ENCODE measurements around the gene GLRA3. TPM values are rescaled to one million over a fixed set of nuclear protein-coding genes. Genes with fewer than 3 reads are reported as not detected.

Gene GLRA3
- polyA plus RNA-seq, 3 donors = not detected

DNA sequence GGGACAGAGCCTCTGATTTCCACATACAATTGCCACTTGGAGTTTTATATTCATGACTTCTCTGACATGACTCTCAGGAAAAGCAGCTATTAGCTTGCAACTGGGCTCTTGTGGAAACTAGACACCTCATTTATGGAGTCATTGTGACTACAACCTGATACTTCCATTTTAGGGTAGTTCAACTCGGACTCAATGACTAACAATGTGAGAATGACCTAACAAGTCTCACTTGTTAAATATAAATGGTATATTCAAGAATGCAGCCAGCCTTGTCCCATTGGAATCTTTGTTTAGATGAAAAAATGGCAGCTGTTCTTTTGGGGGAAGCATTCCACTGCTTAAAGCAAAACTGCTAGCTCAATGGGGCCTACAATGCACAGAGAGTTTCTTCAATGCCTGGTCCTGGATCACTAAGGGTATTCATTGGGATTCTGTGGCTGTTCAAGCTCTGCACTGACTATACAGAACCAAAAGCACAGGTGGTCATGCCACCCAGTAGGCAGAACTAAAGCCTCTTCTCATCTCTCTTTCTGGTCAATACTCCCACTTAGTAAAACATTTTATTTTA lies 36.5 kb upstream of the GLRA3 start:
- Histone ChIP-seq H3K4me3 (replicated peaks in 1 of 3; ENCODE audit: low read depth in 2 of 3, low read length in 3 of 3) (no peak overlapping the region), H4K20me1 (ENCODE audit: insufficient read depth, low read length) (no peaks in the 10 kb centered on the region), H3K36me3 (replicated peaks in 1 of 2; ENCODE audit: control insufficient read depth in 1 of 2, insufficient read depth in 2 of 2, low read length in 2 of 2) (no peaks in the 10 kb centered on the region), H3K79me2 (ENCODE audit: insufficient read depth, low read length) (no peaks in the 10 kb centered on the region), H3K4me2 (replicated peaks; ENCODE audit: extremely low read depth, low read length, poor library complexity, severe bottlenecking) (no peak overlapping the region), H3K9ac (ENCODE audit: insufficient read depth, low read length, poor library complexity, severe bottlenecking) (no peak overlapping the region), H3K4me1 (ENCODE audit: control insufficient read depth in 1 of 2, insufficient read depth in 2 of 2, low read length in 2 of 2) (no peaks in the 10 kb centered on the region), H3K27ac (ENCODE audit: low read depth in 1 of 2, low read length in 2 of 2) (no peak overlapping the region), H3K9me3 (replicated peaks in 1 of 2; ENCODE audit: control insufficient read depth in 1 of 2, insufficient read depth in 1 of 2, low read length in 2 of 2) (no peaks in the 10 kb centered on the region), H3K27me3 (ENCODE audit: control insufficient read depth in 2 of 2, insufficient read depth in 2 of 2, low read length in 2 of 2) (no peaks in the 10 kb centered on the region), H2AFZ (ENCODE audit: insufficient read depth, low read depth, low read length, poor library complexity, severe bottlenecking) (no peak overlapping the region)
- Mint-ChIP-seq H3K27me3 (ENCODE audit: low read depth in 3 of 3) (no peaks in the 10 kb centered on the region), H3K4me1 (no peaks in the 10 kb centered on the region), H3K27ac (no peak overlapping the region), H3K4me3 (no peak overlapping the region), H3K9me3 (peaks cover 0 to 2% (median 0%) of the 10 kb centered on the region in 7 donors), H3K36me3 (no peaks in the 10 kb centered on the region)
- intact Hi-C loops (cut with micrococcal nuclease) = no loop called here
- TF ChIP-seq CTCF (IDR thresholded peaks at IDR 0.05) = no peak
- WGBS (ENCODE audit: insufficient coverage) = no CpG with 5 or more reads among the region's 1 CpG
- no peak for DNase-seq

GRCh38 chr4:174864031-174864430 lies 35.0 kb upstream of the GLRA3 start:
- Histone ChIP-seq H3K9ac (ENCODE audit: insufficient read depth, low read length, poor library complexity, severe bottlenecking) (no peak overlapping the region), H3K9me3 (replicated peaks in 1 of 2; ENCODE audit: control insufficient read depth in 1 of 2, insufficient read depth in 1 of 2, low read length in 2 of 2) (no peaks in the 10 kb centered on the region), H3K4me1 (ENCODE audit: control insufficient read depth in 1 of 2, insufficient read depth in 2 of 2, low read length in 2 of 2) (no peaks in the 10 kb centered on the region), H3K79me2 (ENCODE audit: insufficient read depth, low read length) (no peaks in the 10 kb centered on the region), H2AFZ (ENCODE audit: insufficient read depth, low read depth, low read length, poor library complexity, severe bottlenecking) (no peak overlapping the region), H4K20me1 (ENCODE audit: insufficient read depth, low read length) (no peaks in the 10 kb centered on the region), H3K27me3 (ENCODE audit: control insufficient read depth in 2 of 2, insufficient read depth in 2 of 2, low read length in 2 of 2) (no peaks in the 10 kb centered on the region), H3K4me2 (replicated peaks; ENCODE audit: extremely low read depth, low read length, poor library complexity, severe bottlenecking) (no peak overlapping the region), H3K27ac (ENCODE audit: low read depth in 1 of 2, low read length in 2 of 2) (no peak overlapping the region), H3K4me3 (replicated peaks in 1 of 3; ENCODE audit: low read depth in 2 of 3, low read length in 3 of 3) (no peak overlapping the region), H3K36me3 (replicated peaks in 1 of 2; ENCODE audit: control insufficient read depth in 1 of 2, insufficient read depth in 2 of 2, low read length in 2 of 2) (no peaks in the 10 kb centered on the region)
- intact Hi-C loops (cut with micrococcal nuclease) = no loop called here
- TF ChIP-seq CTCF (IDR thresholded peaks at IDR 0.05) = no peak
- no peaks in the 10 kb centered on the region for H3K9me3 Mint-ChIP-seq
- no peak overlapping the region for H3K27ac Mint-ChIP-seq
- no peaks in the 10 kb centered on the region for H3K36me3 Mint-ChIP-seq
- no peak for DNase-seq
- no peak overlapping the region for H3K4me3 Mint-ChIP-seq
- no peaks in the 10 kb centered on the region for H3K27me3 Mint-ChIP-seq (ENCODE audit: low read depth in 3 of 3)
- no peaks in the 10 kb centered on the region for H3K4me1 Mint-ChIP-seq
- no CpG with 5 or more reads among the region's 2 CpGs for WGBS (ENCODE audit: insufficient coverage)

Measured in CD14-positive monocyte (primary cell).